Neural progenitor cell (in vitro differentiated cells): ENCODE measurements around the gene PLCB1.

Source experiments
- EZH2 ChIP-seq: fragments of 200-600 bp; sonication (generic); IDR thresholded peaks from 2 replicates; pipeline ENCODE4 v1.6.1; 2017; ENCODE audit warnings: antibody characterized with exemption, mild to moderate bottlenecking, moderate library complexity
- TF ChIP-seq, protein P1 (sequence below): fragments of 200-600 bp; sonication (generic); IDR thresholded peaks from 2 replicates; pipeline ENCODE4 v1.5.1; 2017; ENCODE audit warnings: antibody characterized with exemption, mild to moderate bottlenecking

DNA sequence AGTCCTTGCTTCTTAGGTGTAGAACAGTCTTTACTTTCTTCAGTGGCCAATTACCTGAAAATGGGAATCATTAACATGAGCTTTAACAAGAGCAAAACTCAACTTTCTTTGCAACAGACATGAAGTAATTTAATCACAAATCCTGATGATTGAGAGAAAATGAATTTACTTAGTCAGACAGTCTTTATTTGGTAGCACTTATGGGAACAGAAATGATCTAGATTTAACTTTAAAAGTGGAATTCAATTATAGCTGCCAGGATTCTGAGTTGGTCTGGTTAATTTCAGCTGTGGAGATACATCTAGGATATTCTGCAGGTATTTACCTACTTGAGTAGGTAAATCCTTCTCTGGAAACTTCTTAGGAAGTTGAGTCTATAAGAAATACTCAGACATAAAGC, 492.6 kb downstream of the PLCB1 start:
- TF ChIP-seq, protein P1, sequence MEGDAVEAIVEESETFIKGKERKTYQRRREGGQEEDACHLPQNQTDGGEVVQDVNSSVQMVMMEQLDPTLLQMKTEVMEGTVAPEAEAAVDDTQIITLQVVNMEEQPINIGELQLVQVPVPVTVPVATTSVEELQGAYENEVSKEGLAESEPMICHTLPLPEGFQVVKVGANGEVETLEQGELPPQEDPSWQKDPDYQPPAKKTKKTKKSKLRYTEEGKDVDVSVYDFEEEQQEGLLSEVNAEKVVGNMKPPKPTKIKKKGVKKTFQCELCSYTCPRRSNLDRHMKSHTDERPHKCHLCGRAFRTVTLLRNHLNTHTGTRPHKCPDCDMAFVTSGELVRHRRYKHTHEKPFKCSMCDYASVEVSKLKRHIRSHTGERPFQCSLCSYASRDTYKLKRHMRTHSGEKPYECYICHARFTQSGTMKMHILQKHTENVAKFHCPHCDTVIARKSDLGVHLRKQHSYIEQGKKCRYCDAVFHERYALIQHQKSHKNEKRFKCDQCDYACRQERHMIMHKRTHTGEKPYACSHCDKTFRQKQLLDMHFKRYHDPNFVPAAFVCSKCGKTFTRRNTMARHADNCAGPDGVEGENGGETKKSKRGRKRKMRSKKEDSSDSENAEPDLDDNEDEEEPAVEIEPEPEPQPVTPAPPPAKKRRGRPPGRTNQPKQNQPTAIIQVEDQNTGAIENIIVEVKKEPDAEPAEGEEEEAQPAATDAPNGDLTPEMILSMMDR, result no peak
- no peak for TF ChIP-seq EZH2
